ENCODE results near the gene IGF1R. TPM values are rescaled to one million over a fixed set of nuclear protein-coding genes. Genes with fewer than 3 reads are reported as not detected.

Gene IGF1R
- total and polyA plus RNA-seq, 2 of the 8 experiments (the other 6 are each of a cell fraction or from before 2014, with no cell fraction given), result 32.9 to 109 TPM

DNA sequence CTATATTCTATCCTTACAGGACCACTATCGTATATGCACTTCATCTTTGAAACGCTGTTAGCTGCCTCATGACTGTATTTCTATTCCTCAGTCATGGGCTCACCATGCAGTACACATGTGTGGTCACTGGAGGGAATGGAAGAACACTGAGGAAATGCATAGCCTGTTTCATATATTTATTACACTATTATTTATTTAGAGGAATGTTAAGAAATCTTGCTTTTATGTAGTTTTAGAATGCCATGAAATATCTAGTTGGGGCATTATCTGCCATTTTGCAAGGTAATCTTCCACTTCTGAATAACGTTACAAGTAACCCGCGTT is 155.7 kb downstream of the IGF1R start:
- no peak overlapping the region for H4K5ac ChIP-seq (ENCODE audit: insufficient read length, low read depth, low read length)
- no peak overlapping the region for H2BK20ac ChIP-seq (ENCODE audit: low read length)
- H2BK12ac ChIP-seq (ENCODE audit: low read depth, low read length), result no peak overlapping the region
- no peak overlapping the region for H3K27ac ChIP-seq (ENCODE audit: low read depth, low read length)
- no peak overlapping the region for H2BK5ac ChIP-seq (ENCODE audit: low read depth, low read length)
- no peaks in the 10 kb centered on the region for H3K23me2 ChIP-seq (ENCODE audit: low read depth, low read length)
- H2BK15ac ChIP-seq (ENCODE audit: low read length), result no peak overlapping the region
- H3K18ac ChIP-seq (ENCODE audit: extremely low read depth, low read length), result no peak overlapping the region
- H2BK120ac ChIP-seq (replicated peaks; ENCODE audit: low read depth, low read length), result no peak overlapping the region
- H3K9me3 ChIP-seq (ENCODE audit: insufficient read depth in 2 of 2, low read depth in 1 of 2, low read length in 1 of 2), result no peaks in the 10 kb centered on the region
- no peak overlapping the region for H2AFZ ChIP-seq (ENCODE audit: low read length)
- no peak overlapping the region for H3K4me3 ChIP-seq (ENCODE audit: extremely low read depth in 1 of 4, insufficient read depth in 2 of 4, low read depth in 3 of 4, low read length in 4 of 4)
- no peak overlapping the region for H4K8ac ChIP-seq (ENCODE audit: extremely low read depth, insufficient read depth, low read length)
- no peak overlapping the region for H2AK5ac ChIP-seq (ENCODE audit: low read depth, low read length)
- no peak for TF ChIP-seq CEBPB (IDR thresholded peaks at IDR 0.05; ENCODE audit: low read depth, low read length)
- TF ChIP-seq RAD21 (IDR thresholded peaks at IDR 0.05 in 1 of 2, conservative IDR thresholded peaks at IDR 0.05 in 1 of 2; ENCODE audit: low read depth in 2 of 2, low read length in 2 of 2), result no peak; a peak in 1 of 4 replicates
- TF ChIP-seq TBP (IDR thresholded peaks at IDR 0.05; ENCODE audit: low read depth, low read length), result no peak
- H3K4me2 ChIP-seq (ENCODE audit: insufficient read depth in 1 of 2, low read depth in 2 of 2, low read length in 2 of 2), result no peak overlapping the region
- no peak overlapping the region for H3K14ac ChIP-seq (ENCODE audit: insufficient read length)
- DNase-seq (ENCODE audit: low read depth in 1 of 2, low spot score in 2 of 2) (no peak), FAIRE-seq (no peak)
- H3K27me3 ChIP-seq (replicated peaks in 1 of 4; ENCODE audit: control insufficient read depth in 3 of 4, extremely low read depth in 1 of 4, insufficient read depth in 3 of 4, low read length in 3 of 4), result no peaks in the 10 kb centered on the region
- peaks cover 11 to 28% (median 26%) of the 10 kb centered on the region in 4 experiments for H3K4me1 ChIP-seq (replicated peaks in 1 of 4; ENCODE audit: control insufficient read depth in 3 of 4, insufficient read depth in 4 of 4, low read length in 3 of 4)
- H3K23ac ChIP-seq (ENCODE audit: insufficient read length), result no peak overlapping the region
- CTCF ChIA-PET (ENCODE audit: partially characterized antibody), result interaction anchor here (1.2 to 3.9 kb wide), 2 partner anchors 31 to 46 kb away, joined by 3 to 24 read pairs; no protein-coding TSS in a partner anchor
- WGBS, 2 experiments (ENCODE audit: extremely low coverage in 1 of 2, insufficient coverage in 1 of 2, insufficient read length in 1 of 2, insufficient replicate concordance in 2 of 2, low coverage in 1 of 2, low lambda C conversion rate in 2 of 2, missing lambda C conversion rate in 1 of 2), result 85% methylated on average over 5 of the region's 5 CpGs; no CpG with 5 or more reads in 1 of the 2 experiments
- POLR2A ChIA-PET (ENCODE audit: partially characterized antibody), result interaction anchor here (1.8 kb wide), 1 partner anchor 97 kb away, joined by 3 read pairs; no protein-coding TSS in a partner anchor
- H3K36me3 ChIP-seq (ENCODE audit: control insufficient read depth in 2 of 4, insufficient read depth in 4 of 4, low read length in 3 of 4), result no peaks in the 10 kb centered on the region
- H3K4ac ChIP-seq (replicated peaks; ENCODE audit: insufficient read length, low read depth, low read length), result no peak overlapping the region
- H3K9ac ChIP-seq (replicated peaks in 1 of 4; ENCODE audit: extremely low read depth in 1 of 4, low read depth in 3 of 4, low read length in 3 of 4), result no peak overlapping the region
- H3K79me1 ChIP-seq (ENCODE audit: low read depth, low read length), result peaks cover 17% of the 10 kb centered on the region
- no peak overlapping the region for H4K91ac ChIP-seq (replicated peaks; ENCODE audit: insufficient read length, low read length)
- H3K79me2 ChIP-seq (ENCODE audit: control insufficient read depth in 1 of 2, insufficient read depth in 2 of 2, low read length in 2 of 2), result peaks cover 3 to 85% of the 10 kb centered on the region in 2 experiments; a peak in 3 of 4 replicates
- H4K20me1 ChIP-seq (replicated peaks in 1 of 2; ENCODE audit: control insufficient read depth in 1 of 2, insufficient read depth in 2 of 2, low read length in 2 of 2), result peaks cover 11 to 16% of the 10 kb centered on the region in 2 experiments
- H3K56ac ChIP-seq (replicated peaks; ENCODE audit: insufficient read length, low read depth, low read length), result no peak overlapping the region
